Peyer's patch (tissue), 4 donors: ENCODE measurements around the gene TLR4. TPM values are rescaled to one million over a fixed set of nuclear protein-coding genes. Genes with fewer than 3 reads are reported as not detected.

Experiments
- DNase-seq, 3 donors: peaks; one replicate each; pipeline ENCODE4 v3.0.0-alpha.2; 2017 to 2019
- H3K27ac ChIP-seq, 4 donors: fragments of 200-600 bp; sonication (generic); one replicate each; pipeline ENCODE4 v1.5.1; 2016 to 2019
- H3K27me3 ChIP-seq, 2 donors: fragments of 200-600 bp; sonication (generic); one replicate each; pipeline ENCODE4 v1.5.1; 2019
- H3K36me3 ChIP-seq, 3 donors: fragments of 200-600 bp; sonication (generic); one replicate each; pipeline ENCODE4 v1.5.1; 2016 to 2019
- H3K4me1 ChIP-seq, 4 donors: fragments of 200-600 bp; sonication (generic); one replicate each; pipeline ENCODE4 v1.5.1; 2016 to 2019
- H3K4me3 ChIP-seq, 4 donors: fragments of 200-600 bp; sonication (generic); 1 replicate in 3 of 4; 2 replicates in 1 of 4; pipeline ENCODE4 v1.5.1; 2016 to 2019; ENCODE audit warnings: mild to moderate bottlenecking in 1 of 4
- H3K9me3 ChIP-seq, 4 donors: fragments of 200-600 bp; sonication (generic); one replicate each; pipeline ENCODE4 v1.5.1; 2016 to 2019; ENCODE audit warnings: mild to moderate bottlenecking in 1 of 4
- CTCF ChIP-seq, 6 experiments: fragments of 450-650 bp in 4 of 6; fragments of 200-600 bp in 2 of 6; sonication (generic) in 1 of 6; IDR thresholded peaks; one replicate each; pipeline ENCODE4 v1.5.1; 2017 to 2019; ENCODE audit warnings: antibody characterized with exemption in 6 of 6, mild to moderate bottlenecking in 3 of 6, moderate library complexity in 1 of 6
- POLR2A ChIP-seq, 2 donors: fragments of 450-650 bp; IDR thresholded peaks; one replicate each; pipeline ENCODE4 v1.5.1; 2017; ENCODE audit warnings: antibody characterized with exemption in 2 of 2, mild to moderate bottlenecking in 2 of 2, moderate library complexity in 2 of 2
- total RNA-seq, 4 donors: library from RNA; depleted of rRNA; stranded (reverse); fragments of >200 nt; gene quantifications; one replicate each; pipeline ENCODE4 v1.1.0, GENCODE V29; 2016

The TLR4 gene
- total RNA-seq, 4 donors from 2014 or later = 6.3 to 18.2 (median 11.8) TPM

- H3K27ac ChIP-seq = peak overlapping the region; percentile 59 to 80 (median 72)
- peak overlapping the region in 2 of 4 donors; percentile 26 to 47 for H3K4me3 ChIP-seq
- H3K36me3 ChIP-seq = no peaks in the 10 kb centered on the region
- H3K4me1 ChIP-seq = peaks cover 0 to 15% (median 0%) of the 10 kb centered on the region in 4 donors
- TF ChIP-seq POLR2A (IDR thresholded peaks at IDR 0.05) (no peak), CTCF (IDR thresholded peaks at IDR 0.05) (no peak)
- no peaks in the 10 kb centered on the region for H3K9me3 ChIP-seq
- no peaks in the 10 kb centered on the region for H3K27me3 ChIP-seq
- DNase-seq = no peak
Observed at GRCh38 chr9:117703537-117703936, 666 bp upstream of the TLR4 start.

GRCh38 chr9:117704597-117704996 is 394 bp downstream of the TLR4 start:
- H3K9me3 ChIP-seq = no peaks in the 10 kb centered on the region
- H3K27me3 ChIP-seq = no peaks in the 10 kb centered on the region
- peak overlapping the region; percentile 24 to 51 (median 36) for H3K4me3 ChIP-seq
- no peak for DNase-seq
- peaks cover 0 to 15% (median 0%) of the 10 kb centered on the region in 4 donors for H3K4me1 ChIP-seq
- no peaks in the 10 kb centered on the region for H3K36me3 ChIP-seq
- TF ChIP-seq CTCF (IDR thresholded peaks at IDR 0.05) (no peak), POLR2A (IDR thresholded peaks at IDR 0.05) (no peak)
- peak overlapping the region; percentile 59 to 80 (median 72) for H3K27ac ChIP-seq

GRCh38 chr9:117705386-117705785 is 1.2 kb downstream of the TLR4 start:
- H3K27me3 ChIP-seq = no peaks in the 10 kb centered on the region
- peak overlapping the region in 3 of 4 donors; percentile 38 to 80 (median 64) for H3K27ac ChIP-seq
- no peak for TF ChIP-seq POLR2A (IDR thresholded peaks at IDR 0.05)
- TF ChIP-seq CTCF (IDR thresholded peaks at IDR 0.05) = no peak
- DNase-seq = no peak
- peaks cover 0 to 15% (median 0%) of the 10 kb centered on the region in 4 donors for H3K4me1 ChIP-seq
- H3K36me3 ChIP-seq = no peaks in the 10 kb centered on the region
- peak overlapping the region in 3 of 4 donors; percentile 26 to 51 (median 47) for H3K4me3 ChIP-seq
- H3K9me3 ChIP-seq = no peaks in the 10 kb centered on the region

GRCh38 chr9:117706421-117707116 is 2.4 kb downstream of the TLR4 start:
- Histone ChIP-seq H3K4me3 (peak overlapping the region in 2 of 4 donors; percentile 47 to 51), H3K27me3 (no peaks in the 10 kb centered on the region), H3K9me3 (no peaks in the 10 kb centered on the region), H3K36me3 (no peaks in the 10 kb centered on the region), H3K27ac (peak overlapping the region in 1 of 4 donors; percentile 28), H3K4me1 (peaks cover 0 to 15% (median 0%) of the 10 kb centered on the region in 4 donors)
- no peak for DNase-seq
- TF ChIP-seq POLR2A (IDR thresholded peaks at IDR 0.05) (no peak), CTCF (IDR thresholded peaks at IDR 0.05) (no peak)

GRCh38 chr9:117707561-117707960 is 3.4 kb downstream of the TLR4 start:
- H3K27me3 ChIP-seq = no peaks in the 10 kb centered on the region
- H3K9me3 ChIP-seq = no peaks in the 10 kb centered on the region
- TF ChIP-seq CTCF (IDR thresholded peaks at IDR 0.05) = no peak
- no peak for TF ChIP-seq POLR2A (IDR thresholded peaks at IDR 0.05)
- H3K4me1 ChIP-seq = peaks cover 0 to 15% (median 0%) of the 10 kb centered on the region in 4 donors
- peak overlapping the region in 2 of 4 donors; percentile 13 to 47 for H3K4me3 ChIP-seq
- H3K27ac ChIP-seq = no peak overlapping the region
- peaks cover 0 to 4% (median 0%) of the 10 kb centered on the region in 3 donors for H3K36me3 ChIP-seq
- no peak for DNase-seq
